Erythroblast (primary cell): Measurements from ENCODE around the gene UBR3.

Experiments used
- DNase-seq, 2 experiments: peaks; one replicate each; lab custom pipeline; 2025; lab: John Stamatoyannopoulos, UW
- GATA1 ChIP-seq: IDR thresholded peaks from 2 replicates; pipeline ENCODE4 v1.6.1; 2011; ENCODE audit warnings: low read depth, mild to moderate bottlenecking, control low read depth, low read length, moderate library complexity
- POLR2A ChIP-seq: IDR thresholded peaks from 2 replicates; pipeline ENCODE4 v1.6.1; 2011; ENCODE audit warnings: mild to moderate bottlenecking, low read length

The UBR3 gene

GRCh38 chr2:170030040-170030439 lies 202.8 kb downstream of the UBR3 start:
- TF ChIP-seq POLR2A (no peak), GATA1 (no peak)
- DNase-seq, result no peak

GRCh38 chr2:170031288-170031687 lies 204.0 kb downstream of the UBR3 start:
- no peak for DNase-seq
- TF ChIP-seq GATA1 (no peak), POLR2A (no peak)

- no peak for TF ChIP-seq POLR2A
- no peak for TF ChIP-seq GATA1
- DNase-seq, result no peak
These were observed 207.3 kb downstream of the UBR3 start for GRCh38 chr2:170034596-170034995.

- DNase-seq, result no peak
- TF ChIP-seq GATA1 (no peak), POLR2A (no peak)
These were observed 211.5 kb downstream of the UBR3 start for GRCh38 chr2:170038734-170039133.

- TF ChIP-seq GATA1 (no peak), POLR2A (no peak)
- no peak for DNase-seq
These were observed 212.3 kb downstream of the UBR3 start for GRCh38 chr2:170039401-170040172.

GRCh38 chr2:170044751-170045478 lies 217.7 kb downstream of the UBR3 start:
- TF ChIP-seq POLR2A (no peak), GATA1 (no peak)
- DNase-seq, result no peak

GRCh38 chr2:170047331-170048065 lies 220.2 kb downstream of the UBR3 start:
- TF ChIP-seq GATA1 (no peak), POLR2A (no peak)
- DNase-seq, result no peak

- DNase-seq, result peak; percentile 31 to 33
- no peak for TF ChIP-seq POLR2A
- no peak for TF ChIP-seq GATA1
These were observed 224.9 kb downstream of the UBR3 start for GRCh38 chr2:170052151-170052550.

GRCh38 chr2:170054997-170055396 lies 227.7 kb downstream of the UBR3 start:
- TF ChIP-seq POLR2A, result no peak
- TF ChIP-seq GATA1, result no peak
- DNase-seq, result peak; percentile 63 to 77

- TF ChIP-seq GATA1 (no peak), POLR2A (no peak)
These were observed 229.6 kb downstream of the UBR3 start for GRCh38 chr2:170056900-170057299.

GRCh38 chr2:170063456-170064235 lies 236.4 kb downstream of the UBR3 start:
- no peak for DNase-seq
- TF ChIP-seq POLR2A (no peak), GATA1 (no peak)

More at GRCh38 chr2:170056900-170057299, 229.6 kb downstream of the UBR3 start:
- no peak for DNase-seq

- TF ChIP-seq GATA1, result no peak
- TF ChIP-seq POLR2A, result no peak
- no peak for DNase-seq
These were observed 243.5 kb downstream of the UBR3 start for GRCh38 chr2:170070778-170071177.

- DNase-seq, result no peak
These were observed 246.0 kb downstream of the UBR3 start for GRCh38 chr2:170073288-170073687.

GRCh38 chr2:170076189-170076588 lies 248.9 kb downstream of the UBR3 start:
- TF ChIP-seq POLR2A, result no peak
- TF ChIP-seq GATA1, result no peak

More at GRCh38 chr2:170073288-170073687, 246.0 kb downstream of the UBR3 start:
- TF ChIP-seq GATA1 (no peak), POLR2A (no peak)

More at GRCh38 chr2:170076189-170076588, 248.9 kb downstream of the UBR3 start:
- DNase-seq, result no peak
